Smooth muscle cell (in vitro differentiated cells): ENCODE results near the gene ADIPOQ. TPM values are rescaled to one million over a fixed set of nuclear protein-coding genes. Genes with fewer than 3 reads are reported as not detected.
"Not testable (repeated sequence)": the region's sequence is repeated elsewhere in the genome, so short reads cannot be mapped to it uniquely, and the experiment has no call there.

Experiments
- DNase-seq: peaks from one replicate; lab custom pipeline; 2025; ENCODE audit not compliant: unreplicated experiment; lab: John Stamatoyannopoulos, UW
- H2AFZ ChIP-seq: fragments of 200-600 bp; sonication (generic); 2 replicates; pipeline ENCODE4 v1.6.0; 2016; ENCODE audit warnings: antibody characterized with exemption, low read depth, mild to moderate bottlenecking
- H3F3A ChIP-seq: fragments of 200-600 bp; sonication (generic); 2 replicates; pipeline ENCODE4 v1.6.0; 2017; ENCODE audit warnings: antibody characterized with exemption, low read depth
- H3K27ac ChIP-seq: fragments of 200-600 bp; sonication (generic); 2 replicates; pipeline ENCODE4 v1.5.1; 2016; ENCODE audit warnings: low read depth, mild to moderate bottlenecking
- H3K27me3 ChIP-seq: fragments of 200-600 bp; sonication (generic); 2 replicates; pipeline ENCODE4 v1.6.1; 2016; ENCODE audit warnings: low read depth, mild to moderate bottlenecking
- H3K36me3 ChIP-seq: fragments of 200-600 bp; sonication (generic); 2 replicates; pipeline ENCODE4 v1.5.1; 2016; ENCODE audit warnings: low read depth
- H3K4me1 ChIP-seq: fragments of 200-600 bp; sonication (generic); 2 replicates; pipeline ENCODE4 v1.5.1; 2016; ENCODE audit warnings: low read depth
- H3K4me2 ChIP-seq: fragments of 200-600 bp; sonication (generic); 2 replicates; pipeline ENCODE4 v1.6.0; 2016; ENCODE audit warnings: mild to moderate bottlenecking
- H3K4me3 ChIP-seq: fragments of 200-600 bp; sonication (generic); 2 replicates; pipeline ENCODE4 v1.5.1; 2016; ENCODE audit warnings: mild to moderate bottlenecking
- H3K79me2 ChIP-seq: fragments of 200-600 bp; sonication (generic); 2 replicates; pipeline ENCODE4 v1.6.0; 2016; ENCODE audit warnings: low read depth, mild to moderate bottlenecking
- H3K9ac ChIP-seq: fragments of 200-600 bp; sonication (generic); 2 replicates; pipeline ENCODE4 v1.6.0; 2016; ENCODE audit warnings: low read depth
- H3K9me3 ChIP-seq: fragments of 200-600 bp; sonication (generic); replicated peaks from 2 replicates; pipeline ENCODE4 v1.5.1; 2016; ENCODE audit warnings: low read depth
- H4K20me1 ChIP-seq: fragments of 200-600 bp; sonication (generic); 2 replicates; pipeline ENCODE4 v1.6.0; 2016; ENCODE audit warnings: low read depth
- CTCF ChIP-seq: fragments of 200-600 bp; sonication (generic); IDR thresholded peaks from 2 replicates; pipeline ENCODE4 v1.5.1; 2017; ENCODE audit warnings: borderline replicate concordance, mild to moderate bottlenecking, antibody characterized with exemption; ENCODE audit not compliant: insufficient read depth, poor library complexity, severe bottlenecking
- WGBS: methylation state at CpG from one replicate; pipeline ENCODE4 v1.1.7; 2016; ENCODE audit warnings: low lambda C conversion rate; 5-methylcytosine and 5-hydroxymethylcytosine counted together
- polyA plus RNA-seq: library from polyadenylated mRNA; unstranded; fragments of >200 nt; fragmentation: Nextera tagmentation; extraction: Ambion mirVana; gene quantifications from 2 replicates; pipeline ENCODE4 v1.2.1, GENCODE V29; 2016
- total RNA-seq: library from RNA; depleted of rRNA; stranded (reverse); fragments of >200 nt; gene quantifications from 2 replicates; pipeline ENCODE4 v1.2.3, GENCODE V29; 2014

Gene ADIPOQ
- total and polyA plus RNA-seq, 2 experiments from 2014 or later = not detected

GRCh38 chr3:186888569-186888968, 46.1 kb downstream of the ADIPOQ start:
- Histone ChIP-seq H3K27me3 (peaks cover 3% of the 10 kb centered on the region), H3K4me1 (peaks cover 9% of the 10 kb centered on the region), H3K79me2 (no peaks in the 10 kb centered on the region), H3K36me3 (no peaks in the 10 kb centered on the region), H2AFZ (no peak overlapping the region), H3K9me3 (no peaks in the 10 kb centered on the region), H4K20me1 (no peaks in the 10 kb centered on the region), H3K27ac (no peak overlapping the region), H3K4me2 (no peak overlapping the region), H3F3A (no peaks in the 10 kb centered on the region), H3K9ac (no peak overlapping the region), H3K4me3 (no peak overlapping the region)
- no peak for TF ChIP-seq CTCF
- 76% methylated on average over 6 of the region's 6 CpGs for WGBS
- no peak for DNase-seq

GRCh38 chr3:186889698-186890097, 47.2 kb downstream of the ADIPOQ start:
- not testable (repeated sequence) for H3K79me2 ChIP-seq, H2AFZ ChIP-seq, H3K27ac ChIP-seq, H3K9ac ChIP-seq, H3K4me2 ChIP-seq, H3K9me3 ChIP-seq, H3K27me3 ChIP-seq, H3K36me3 ChIP-seq, H3F3A ChIP-seq, DNase-seq, H3K4me1 ChIP-seq, H4K20me1 ChIP-seq, H3K4me3 ChIP-seq
- WGBS = 98% methylated on average over 4 of the region's 4 CpGs

GRCh38 chr3:186890911-186891310, 48.4 kb downstream of the ADIPOQ start:
- no peak for DNase-seq
- Histone ChIP-seq H3K79me2 (no peaks in the 10 kb centered on the region), H3K9ac (no peak overlapping the region), H4K20me1 (no peaks in the 10 kb centered on the region), H3K4me2 (no peak overlapping the region), H2AFZ (no peak overlapping the region), H3K9me3 (no peaks in the 10 kb centered on the region), H3F3A (no peaks in the 10 kb centered on the region), H3K27ac (no peak overlapping the region), H3K36me3 (no peaks in the 10 kb centered on the region), H3K4me1 (peaks cover 9% of the 10 kb centered on the region), H3K27me3 (peaks cover 3% of the 10 kb centered on the region), H3K4me3 (no peak overlapping the region)
- no peak for TF ChIP-seq CTCF

GRCh38 chr3:186893071-186893470, 50.6 kb downstream of the ADIPOQ start:
- not testable (repeated sequence) for H3K36me3 ChIP-seq, H3K79me2 ChIP-seq, H3K9me3 ChIP-seq, H3F3A ChIP-seq, H3K4me1 ChIP-seq, H3K27ac ChIP-seq, H3K4me2 ChIP-seq, H2AFZ ChIP-seq, H3K9ac ChIP-seq, H3K27me3 ChIP-seq, H3K4me3 ChIP-seq, H4K20me1 ChIP-seq, DNase-seq
- WGBS = no CpG with 5 or more reads among the region's 2 CpGs

GRCh38 chr3:186895406-186895805, 52.9 kb downstream of the ADIPOQ start:
- no peak for TF ChIP-seq CTCF
- H3F3A ChIP-seq = no peaks in the 10 kb centered on the region

More at GRCh38 chr3:186895406-186895805, 52.9 kb downstream of the ADIPOQ start:
- no peaks in the 10 kb centered on the region for H3K9me3 ChIP-seq
- H2AFZ ChIP-seq = no peak overlapping the region
- H3K4me3 ChIP-seq = no peak overlapping the region
- no peaks in the 10 kb centered on the region for H3K79me2 ChIP-seq
- H3K4me1 ChIP-seq = no peaks in the 10 kb centered on the region
- H3K27ac ChIP-seq = no peak overlapping the region
- no peak overlapping the region for H3K4me2 ChIP-seq
- no peak overlapping the region for H3K9ac ChIP-seq
- 78% methylated on average over 5 of the region's 5 CpGs for WGBS
- H4K20me1 ChIP-seq = no peaks in the 10 kb centered on the region
- no peaks in the 10 kb centered on the region for H3K27me3 ChIP-seq
- no peak for DNase-seq
- no peaks in the 10 kb centered on the region for H3K36me3 ChIP-seq
